Trophoblast cell (in vitro differentiated cells and primary cell): ENCODE results near the gene HNRNPH1.
"Not testable (repeated sequence)": the region's sequence is repeated elsewhere in the genome, so short reads cannot be mapped to it uniquely, and the experiment has no call there.

Experiments used
- DNase-seq, 2 donors: peaks; one replicate each; pipeline ENCODE4 v3.0.0-alpha.2; 2016
- H2AFZ ChIP-seq: 2 replicates; pipeline ENCODE4 v1.6.1; 2013; ENCODE audit warnings: low read length, moderate library complexity, mild to moderate bottlenecking; ENCODE audit not compliant: insufficient read depth, poor library complexity
- H2AK5ac ChIP-seq: 2 replicates; pipeline ENCODE4 v1.6.1; 2013; ENCODE audit warnings: mild to moderate bottlenecking, low read length
- H2BK120ac ChIP-seq: 2 replicates; pipeline ENCODE4 v1.6.1; 2013; ENCODE audit warnings: low read length, mild to moderate bottlenecking, moderate library complexity; ENCODE audit not compliant: insufficient read depth, poor library complexity
- H2BK12ac ChIP-seq: 2 replicates; pipeline ENCODE4 v1.6.1; 2013; ENCODE audit warnings: mild to moderate bottlenecking, low read length, moderate library complexity
- H2BK5ac ChIP-seq: 2 replicates; pipeline ENCODE4 v1.6.1; 2013; ENCODE audit warnings: low read length, low read depth, moderate library complexity, mild to moderate bottlenecking; ENCODE audit not compliant: poor library complexity
- H3K14ac ChIP-seq: 2 replicates; pipeline ENCODE4 v1.6.1; 2013; ENCODE audit warnings: mild to moderate bottlenecking, low read length
- H3K18ac ChIP-seq: 2 replicates; pipeline ENCODE4 v1.6.1; 2013; ENCODE audit warnings: mild to moderate bottlenecking, low read length
- H3K23ac ChIP-seq: 2 replicates; pipeline ENCODE4 v1.6.1; 2013; ENCODE audit warnings: low read length
- H3K27ac ChIP-seq: 2 replicates; pipeline ENCODE4 v1.5.1; 2013; ENCODE audit warnings: low read depth, mild to moderate bottlenecking, inconsistent platforms, low read length, moderate library complexity
- H3K27me3 ChIP-seq: 2 replicates; pipeline ENCODE4 v1.6.1; 2013; ENCODE audit warnings: inconsistent platforms, mild to moderate bottlenecking, low read length, moderate library complexity; ENCODE audit not compliant: insufficient read depth
- H3K36me3 ChIP-seq, 2 experiments: 1 replicate in 1 of 2; 2 replicates in 1 of 2; pipeline ENCODE4 v1.6.1; 2013; ENCODE audit warnings: low read length in 2 of 2, mild to moderate bottlenecking in 2 of 2, moderate library complexity in 1 of 2; ENCODE audit not compliant: insufficient read depth in 2 of 2, control insufficient read depth in 1 of 2
- H3K4ac ChIP-seq: 2 replicates; pipeline ENCODE4 v1.6.1; 2013; ENCODE audit warnings: low read depth, mild to moderate bottlenecking, low read length, moderate library complexity
- H3K4me1 ChIP-seq, 2 experiments: 1 replicate in 1 of 2; 2 replicates in 1 of 2; pipeline ENCODE4 v1.6.1; 2013; ENCODE audit warnings: low read length in 2 of 2, mild to moderate bottlenecking in 2 of 2, moderate library complexity in 1 of 2; ENCODE audit not compliant: insufficient read depth in 2 of 2, control insufficient read depth in 1 of 2
- H3K4me2 ChIP-seq: 2 replicates; pipeline ENCODE4 v1.6.1; 2013; ENCODE audit warnings: inconsistent platforms, mild to moderate bottlenecking, low read length, moderate library complexity
- H3K4me3 ChIP-seq: 2 replicates; pipeline ENCODE4 v1.5.1; 2013; ENCODE audit warnings: mild to moderate bottlenecking, low read depth, low read length, inconsistent platforms
- H3K79me1 ChIP-seq: one replicate; pipeline ENCODE4 v1.6.1; 2013; ENCODE audit warnings: low read length
- H3K79me2 ChIP-seq: 2 replicates; pipeline ENCODE4 v1.6.1; 2013; ENCODE audit warnings: low read length, mild to moderate bottlenecking; ENCODE audit not compliant: control insufficient read depth, insufficient read depth, poor library complexity
- H3K9ac ChIP-seq: 2 replicates; pipeline ENCODE4 v1.6.1; 2013; ENCODE audit warnings: mild to moderate bottlenecking, low read length
- H3K9me3 ChIP-seq: 2 replicates; pipeline ENCODE4 v1.6.1; 2013; ENCODE audit warnings: low read depth, mild to moderate bottlenecking, control low read depth, inconsistent platforms, low read length; ENCODE audit not compliant: insufficient read depth
- H4K12ac ChIP-seq: 2 replicates; pipeline ENCODE4 v1.6.1; 2013; ENCODE audit warnings: low read depth, mild to moderate bottlenecking, low read length, moderate library complexity
- H4K8ac ChIP-seq: 2 replicates; pipeline ENCODE4 v1.6.1; 2013; ENCODE audit warnings: low read depth, mild to moderate bottlenecking, low read length, moderate library complexity
- H4K91ac ChIP-seq: one replicate; pipeline ENCODE4 v1.6.1; 2013; ENCODE audit warnings: low read depth, mild to moderate bottlenecking, low read length, moderate library complexity
- WGBS: extraction: QIAGEN DNeasy Blood & Tissue Kit; methylation state at CpG from one replicate; pipeline ENCODE4 v1.1.7; 2013; ENCODE audit warnings: missing lambda C conversion rate; ENCODE audit not compliant: insufficient read length, insufficient coverage; ENCODE audit errors: extremely low coverage; 5-methylcytosine and 5-hydroxymethylcytosine counted together

Gene HNRNPH1

DNA sequence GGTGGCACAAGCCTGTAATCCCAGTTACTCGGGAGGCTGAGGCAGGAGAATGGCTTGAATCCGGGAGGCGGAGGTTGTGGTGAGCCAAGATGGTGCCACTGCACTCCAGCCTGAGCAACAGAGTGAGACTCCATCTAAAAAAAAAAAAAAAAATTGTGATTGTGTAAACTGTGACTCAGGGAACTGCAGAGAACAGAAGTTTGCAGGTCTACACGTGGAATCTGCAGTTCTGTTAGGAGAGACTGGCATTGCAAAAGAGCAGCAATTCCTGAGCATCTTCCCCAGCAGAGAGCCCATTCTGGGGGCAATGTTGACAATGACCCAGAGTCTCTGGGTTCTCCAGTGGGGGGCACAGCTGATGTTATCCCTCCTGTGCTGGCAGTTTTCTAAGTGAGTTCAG is 18.3 kb upstream of the HNRNPH1 start:
- H3K27me3 ChIP-seq, H2BK12ac ChIP-seq, H3K18ac ChIP-seq: not testable (repeated sequence)

DNA sequence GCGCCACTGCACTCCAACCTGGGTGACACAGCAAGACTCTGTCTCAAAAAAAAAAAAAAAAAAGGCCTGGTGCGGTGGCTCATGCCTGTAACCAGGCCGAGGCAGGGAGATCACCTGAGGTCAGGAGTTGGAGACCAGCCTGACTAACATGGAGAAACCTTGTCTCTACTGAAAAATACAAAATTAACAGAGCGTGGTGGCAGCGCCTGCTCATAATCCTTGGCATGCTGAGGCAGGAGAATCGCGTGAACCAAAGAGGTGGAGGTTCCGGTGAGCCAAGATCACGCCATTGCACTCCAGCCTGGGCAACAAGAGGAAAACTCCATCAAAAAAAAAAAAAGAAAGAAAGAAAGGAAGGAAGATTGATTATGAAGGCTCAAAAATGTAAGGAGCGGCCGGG is 15.8 kb upstream of the HNRNPH1 start:
- H2BK12ac ChIP-seq, H3K79me1 ChIP-seq, H3K18ac ChIP-seq, H3K4me2 ChIP-seq, H3K79me2 ChIP-seq, H2BK5ac ChIP-seq, H3K4me3 ChIP-seq, H2BK120ac ChIP-seq, H3K9ac ChIP-seq, H2AK5ac ChIP-seq, H3K9me3 ChIP-seq, H4K12ac ChIP-seq, H3K36me3 ChIP-seq, DNase-seq, H3K23ac ChIP-seq, H2AFZ ChIP-seq, H4K91ac ChIP-seq, H3K4me1 ChIP-seq, H3K27ac ChIP-seq, H3K14ac ChIP-seq, H3K4ac ChIP-seq, H3K27me3 ChIP-seq, H4K8ac ChIP-seq: not testable (repeated sequence)
- WGBS: no CpG with 5 or more reads among the region's 11 CpGs

More for the DNA sequence above, 18.3 kb upstream of the HNRNPH1 start:
- H3K27ac ChIP-seq, H4K91ac ChIP-seq, H3K79me2 ChIP-seq, H2AFZ ChIP-seq, DNase-seq, H3K4me1 ChIP-seq, H2AK5ac ChIP-seq, H3K9me3 ChIP-seq, H3K4me2 ChIP-seq, H3K9ac ChIP-seq, H3K79me1 ChIP-seq, H4K8ac ChIP-seq, H3K4me3 ChIP-seq, H3K14ac ChIP-seq, H4K12ac ChIP-seq, H3K4ac ChIP-seq, H2BK5ac ChIP-seq, H2BK120ac ChIP-seq, H3K23ac ChIP-seq, H3K36me3 ChIP-seq: not testable (repeated sequence)
- WGBS: no CpG with 5 or more reads among the region's 4 CpGs

DNA sequence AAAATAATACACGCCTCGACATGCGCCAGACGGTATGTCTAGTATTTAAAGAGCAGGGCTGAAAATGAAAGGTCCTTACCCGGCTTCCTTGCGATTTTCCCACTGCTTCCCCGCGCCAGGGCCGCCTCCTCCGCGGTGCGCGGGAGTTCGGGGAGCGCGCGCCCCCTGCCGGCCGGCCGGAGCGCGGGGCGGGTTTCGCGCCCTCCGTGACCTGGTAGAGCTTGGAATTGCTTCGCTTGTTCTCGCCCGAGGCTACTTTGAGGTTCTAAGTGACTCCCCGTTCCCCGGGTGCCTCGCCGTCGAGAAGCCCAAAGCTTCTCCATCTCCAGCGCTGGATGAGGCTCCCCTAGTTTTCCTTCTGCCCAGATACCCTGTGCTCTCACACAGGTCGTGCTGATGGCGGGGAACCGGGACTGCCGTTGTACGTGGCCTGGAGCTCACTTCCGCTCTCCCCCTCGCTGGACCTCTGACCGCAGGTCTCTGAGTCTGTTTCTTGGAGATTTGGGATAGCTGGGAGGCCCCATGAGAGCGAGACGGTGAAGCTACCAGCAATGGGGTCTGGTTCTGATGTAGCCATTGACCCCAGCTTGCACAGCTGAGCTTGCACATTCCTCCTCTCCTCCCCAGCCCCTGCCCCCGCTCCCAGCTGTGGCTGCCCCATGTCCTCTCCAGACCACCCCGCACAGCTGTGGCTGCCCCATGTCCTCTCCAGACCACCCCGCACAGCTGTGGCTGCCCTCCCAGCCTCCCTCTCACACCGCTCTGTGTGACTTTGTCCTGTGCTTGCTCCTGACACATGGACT is 11.1 kb upstream of the HNRNPH1 start:
- not testable (repeated sequence) for H2AFZ ChIP-seq, H2BK12ac ChIP-seq, DNase-seq, H4K91ac ChIP-seq, H3K4ac ChIP-seq, H3K14ac ChIP-seq, H2BK5ac ChIP-seq, H3K27ac ChIP-seq, H3K79me2 ChIP-seq, H3K23ac ChIP-seq, H3K27me3 ChIP-seq, H2AK5ac ChIP-seq, H2BK120ac ChIP-seq, H4K12ac ChIP-seq, H3K9me3 ChIP-seq, H4K8ac ChIP-seq, H3K18ac ChIP-seq, H3K9ac ChIP-seq, H3K4me3 ChIP-seq, H3K79me1 ChIP-seq, H3K36me3 ChIP-seq, H3K4me1 ChIP-seq
- WGBS: no CpG with 5 or more reads among the region's 49 CpGs
- H3K4me2 ChIP-seq: peak overlapping the region; percentile 61

DNA sequence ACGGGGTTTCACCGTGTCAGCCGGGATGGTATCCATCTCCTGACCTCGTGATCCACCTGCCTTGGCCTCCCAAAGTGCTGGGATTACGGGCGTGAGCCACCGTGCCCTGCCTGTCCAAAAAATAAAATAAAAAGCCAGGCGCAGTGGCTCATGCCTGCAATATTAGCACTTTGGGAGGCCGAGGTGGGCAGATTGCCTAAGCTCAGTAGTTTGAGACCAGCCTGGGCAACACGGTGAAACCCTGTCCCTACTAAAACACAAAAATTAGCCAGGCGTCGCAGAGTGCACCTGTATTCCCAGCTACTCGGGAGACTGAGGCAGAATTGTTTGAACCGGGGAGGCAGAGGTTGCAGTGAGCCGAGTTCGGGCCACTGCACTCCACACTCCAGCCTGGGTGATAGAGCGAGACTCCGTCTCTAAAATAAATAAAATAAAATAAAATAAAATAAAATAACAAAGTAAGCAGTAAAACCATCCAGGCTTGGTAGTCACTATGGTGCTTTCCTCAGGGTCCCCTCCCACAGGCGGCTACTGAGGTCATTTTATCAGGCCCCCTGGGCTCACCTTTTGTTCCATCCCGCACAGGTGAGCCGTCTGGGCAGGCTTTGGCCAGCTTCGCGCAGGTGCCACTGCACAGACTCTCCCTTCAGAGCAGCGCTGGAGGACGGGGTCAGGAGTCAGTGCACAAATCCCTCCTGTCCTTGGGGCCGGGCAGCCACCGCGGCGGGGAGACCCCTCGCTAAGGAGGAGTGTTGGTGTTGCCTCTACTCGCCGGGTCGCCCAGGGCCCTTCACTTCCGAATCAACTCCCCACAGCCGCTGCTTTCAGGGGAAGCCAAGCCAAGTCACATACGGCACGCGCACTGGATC is 10.3 kb upstream of the HNRNPH1 start:
- not testable (repeated sequence) for H3K79me1 ChIP-seq, H2BK12ac ChIP-seq, H2AK5ac ChIP-seq, H3K23ac ChIP-seq, H2BK5ac ChIP-seq, H3K9me3 ChIP-seq, H3K4me3 ChIP-seq, H3K36me3 ChIP-seq, H3K27me3 ChIP-seq, H4K12ac ChIP-seq, H3K18ac ChIP-seq, H3K79me2 ChIP-seq, H3K4me1 ChIP-seq, H2BK120ac ChIP-seq, H3K27ac ChIP-seq, H3K4ac ChIP-seq, H3K14ac ChIP-seq, H3K9ac ChIP-seq, H2AFZ ChIP-seq, DNase-seq, H4K91ac ChIP-seq
- peak overlapping the region; percentile 33 for H3K4me2 ChIP-seq
- peak overlapping the region; percentile 60 for H4K8ac ChIP-seq
- no CpG with 5 or more reads among the region's 38 CpGs for WGBS
